ENCODE results near the gene IFT20. TPM values are rescaled to one million over a fixed set of nuclear protein-coding genes. Genes with fewer than 3 reads are reported as not detected.

Gene IFT20
- total and polyA plus RNA-seq, 2 of the 13 experiments (the other 11 are each of a cell fraction or from before 2014, with no cell fraction given): 28.0 to 37.8 TPM

- peak; percentile 63 for TF ChIP-seq MNT (IDR thresholded peaks at IDR 0.05)
- no peak; the same call in 1 of the 2 replicates for TF ChIP-seq SP1 (IDR thresholded peaks at IDR 0.05)
- TF ChIP-seq SP1 (CRISPR knock-in tag; IDR thresholded peaks at IDR 0.05): peak; percentile 90
- TF ChIP-seq RFX1 (IDR thresholded peaks at IDR 0.05): no peak
- TF ChIP-seq GFI1 (CRISPR knock-in tag; IDR thresholded peaks at IDR 0.05; ENCODE audit: borderline replicate concordance): no peak; the same call in none of the 2 replicates
- TF ChIP-seq ZSCAN31 (CRISPR knock-in tag; IDR thresholded peaks at IDR 0.05; ENCODE audit: low read depth): peak; percentile 36; the same call in 1 of the 2 replicates
- TF ChIP-seq MYNN (CRISPR knock-in tag; IDR thresholded peaks at IDR 0.05; ENCODE audit: low read depth): no peak
- no peak for TF ChIP-seq ZNF639 (CRISPR knock-in tag; conservative IDR thresholded peaks at IDR 0.05)
- no peak for TF ChIP-seq PRDM15 (CRISPR knock-in tag; IDR thresholded peaks at IDR 0.05)
- TF ChIP-seq ZNF547 (CRISPR knock-in tag; IDR thresholded peaks at IDR 0.05): peak; percentile 31; the same call in 1 of the 2 replicates
- 0 out of 2 replicates have a peak, but pooled peaks have one; percentile 21 for TF ChIP-seq ZFP36L2 (CRISPR knock-in tag; IDR thresholded peaks at IDR 0.05)
- TF ChIP-seq TBP (CRISPR knock-in tag; IDR thresholded peaks at IDR 0.05): no peak
- TF ChIP-seq ZNF710 (CRISPR knock-in tag; IDR thresholded peaks at IDR 0.05; ENCODE audit: borderline replicate concordance): no peak; the same call in 1 of the 2 replicates
- TF ChIP-seq FOSL2 (CRISPR knock-in tag; IDR thresholded peaks at IDR 0.05): peak; percentile 13; the same call in 1 of the 2 replicates
- no peak for TF ChIP-seq ZNF33B (CRISPR knock-in tag; IDR thresholded peaks at IDR 0.05)
- no peak for TF ChIP-seq NPAS2 (CRISPR knock-in tag; IDR thresholded peaks at IDR 0.05; ENCODE audit: borderline replicate concordance)
- no peak for TF ChIP-seq ZNF576 (CRISPR knock-in tag; IDR thresholded peaks at IDR 0.05)
- no peak; the same call in 1 of the 2 replicates for TF ChIP-seq ZBTB20 (CRISPR knock-in tag; IDR thresholded peaks at IDR 0.05; ENCODE audit: borderline replicate concordance, low read depth)
- TF ChIP-seq ZFP1 (CRISPR knock-in tag; IDR thresholded peaks at IDR 0.05): no peak
- TF ChIP-seq ZNF354B (CRISPR knock-in tag; IDR thresholded peaks at IDR 0.05): peak; percentile 82
These were observed 16.3 kb downstream of the IFT20 start, which contains the start of gene TMEM97 (continued) for GRCh38 chr17:28318759-28319597.

Data from HepG2 (cell line).